K562 (cell line): ENCODE data around the gene SKAP2. TPM values are rescaled to one million over a fixed set of nuclear protein-coding genes. Genes with fewer than 3 reads are reported as not detected.

Experiments used
- ARID1B ChIP-seq: fragments of 450-650 bp; IDR thresholded peaks from 2 replicates; pipeline ENCODE4 v1.6.1; 2016; ENCODE audit warnings: antibody characterized with exemption, mild to moderate bottlenecking, inconsistent platforms
- CBX8 ChIP-seq: fragments of 200-600 bp; sonication (generic); IDR thresholded peaks from 2 replicates; pipeline ENCODE4 v1.6.1; 2012; ENCODE audit warnings: borderline replicate concordance, mixed run types, low read depth, mild to moderate bottlenecking, moderate library complexity, mixed read lengths, low read length, control low read depth, inconsistent platforms; ENCODE audit not compliant: poor library complexity, severe bottlenecking; ENCODE audit errors: extremely low read depth
- EHMT2 ChIP-seq: fragments of 450-650 bp; IDR thresholded peaks from 2 replicates; pipeline ENCODE4 v1.6.1; 2018; ENCODE audit warnings: antibody characterized with exemption
- ELF4 ChIP-seq: fragments of 450-650 bp; formaldehyde crosslinking; IDR thresholded peaks from 2 replicates; pipeline ENCODE4 v1.4.0; 2022; ENCODE audit warnings: missing genetic modification characterization
- EP400 ChIP-seq: fragments of 450-650 bp; IDR thresholded peaks from 2 replicates; pipeline ENCODE4 v1.6.1; 2017; ENCODE audit warnings: antibody characterized with exemption, mild to moderate bottlenecking, moderate library complexity
- GTF3C2 ChIP-seq: IDR thresholded peaks from 3 replicates; pipeline ENCODE4 v1.6.1; 2011; ENCODE audit warnings: borderline replicate concordance, mild to moderate bottlenecking, moderate library complexity; ENCODE audit not compliant: insufficient read length; ENCODE audit errors: extremely low read depth
- HNRNPK ChIP-seq: fragments of 200-400 bp; formaldehyde crosslinking; IDR thresholded peaks from one replicate; pipeline ENCODE4 v1.6.1; 2018; ENCODE audit warnings: mild to moderate bottlenecking, low read depth, low read length; ENCODE audit not compliant: poor library complexity, severe bottlenecking
- KLF13 ChIP-seq: fragments of 450-650 bp; IDR thresholded peaks from 2 replicates; pipeline ENCODE4 v1.6.1; 2016; ENCODE audit warnings: missing genetic modification characterization, low read depth, mild to moderate bottlenecking, missing compliant biosample characterization, moderate library complexity, borderline replicate concordance
- PHF21A ChIP-seq: fragments of 450-650 bp; IDR thresholded peaks from 2 replicates; pipeline ENCODE4 v1.6.1; 2017; ENCODE audit warnings: low read depth, borderline replicate concordance
- RBM15 ChIP-seq: fragments of 200-400 bp; formaldehyde crosslinking; IDR thresholded peaks from 2 replicates; pipeline ENCODE4 v1.6.1; 2018; ENCODE audit warnings: mild to moderate bottlenecking, low read length, moderate library complexity; ENCODE audit not compliant: insufficient read depth
- SMARCA5 ChIP-seq: fragments of 450-650 bp; IDR thresholded peaks from 2 replicates; pipeline ENCODE4 v1.6.1; 2016
- TAF7 ChIP-seq: fragments of 450-650 bp; IDR thresholded peaks from 2 replicates; pipeline ENCODE4 v1.6.1; 2016; ENCODE audit warnings: missing genetic modification characterization, missing compliant biosample characterization
- TCF7 ChIP-seq: sonication (generic); IDR thresholded peaks from 2 replicates; pipeline ENCODE4 v1.6.1; 2016; ENCODE audit warnings: antibody characterized with exemption, borderline replicate concordance
- THRB ChIP-seq: fragments of 450-650 bp; formaldehyde crosslinking; conservative IDR thresholded peaks from 2 replicates; pipeline ENCODE4 v1.4.0; 2022; ENCODE audit warnings: mild to moderate bottlenecking, missing genetic modification characterization
- ZBTB2 ChIP-seq: fragments of 450-650 bp; IDR thresholded peaks from 2 replicates; pipeline ENCODE4 v1.6.1; 2016; ENCODE audit warnings: antibody characterized with exemption
- ZNF232 ChIP-seq: sonication (generic); formaldehyde crosslinking; IDR thresholded peaks from 2 replicates; pipeline ENCODE4 v1.8.0; 2022; ENCODE audit warnings: mild to moderate bottlenecking, missing genetic modification reagents
- ZNF445 ChIP-seq: fragments of 250-450 bp; sonication (Bioruptor Pico); IDR thresholded peaks from 2 replicates; pipeline ENCODE4 v1.4.0; 2020; ENCODE audit warnings: low read depth, mild to moderate bottlenecking, moderate library complexity
- ZNF57 ChIP-seq: fragments of 450-650 bp; formaldehyde crosslinking; IDR thresholded peaks from 2 replicates; pipeline ENCODE4 v1.4.0; 2020; ENCODE audit warnings: mild to moderate bottlenecking, moderate library complexity
- ZNF655 ChIP-seq: fragments of 250-450 bp; sonication (Bioruptor Pico); IDR thresholded peaks from 2 replicates; pipeline ENCODE4 v1.5.0; 2021
- ZNF778 ChIP-seq: fragments of 450-650 bp; formaldehyde crosslinking; IDR thresholded peaks from 2 replicates; pipeline ENCODE4 v1.4.0; 2020; ENCODE audit warnings: mild to moderate bottlenecking, moderate library complexity
- ZNF780A ChIP-seq: fragments of 250-450 bp; sonication (Bioruptor Pico); IDR thresholded peaks from 2 replicates; pipeline ENCODE4 v1.5.0; 2021; ENCODE audit warnings: mild to moderate bottlenecking
- polyA plus RNA-seq, 8 experiments: library from polyadenylated mRNA; depleted of rRNA in 4 of 8; stranded (reverse) in 5 of 8; unstranded in 3 of 8; fragments of >200 nt; fragmentation: Nextera tagmentation in 2 of 8; fragmentation: Illumina TruSeq in 1 of 8; extraction: Ambion mirVana in 2 of 8; extraction: Trizol in 1 of 8; gene quantifications; 2 replicates each; pipeline versions ENCODE4 v1.2.1 to v1.2.3, GENCODE V29; 2011 to 2014; ENCODE audit warnings: inconsistent platforms in 1 of 8, missing spikeins in 1 of 8
- total RNA-seq, 7 experiments: library from RNA; depleted of rRNA in 6 of 7; stranded (reverse); fragments of >200 nt in 6 of 7; fragmentation: Illumina TruSeq in 2 of 7; extraction: Trizol in 2 of 7; gene quantifications; 2 replicates each; pipeline versions ENCODE4 v1.2.1 to v1.2.3, GENCODE V29; 2011 to 2021; ENCODE audit warnings: low replicate concordance in 1 of 7

SKAP2 gene
- total and polyA plus RNA-seq, 9 of the 15 experiments (the other 6 are each of a cell fraction or from before 2014, with no cell fraction given), result 4.2 to 11.7 (median 8.3) TPM

- peak; percentile 95 for TF ChIP-seq THRB
- peak; percentile 49; the same call in 1 of the 2 replicates for TF ChIP-seq ZBTB2
- TF ChIP-seq ZNF778 (CRISPR knock-in tag), result no peak
- TF ChIP-seq KLF13 (tag), result no peak
- peak; percentile 95 for TF ChIP-seq ELF4 (CRISPR knock-in tag)
- TF ChIP-seq HNRNPK, result no peak
- TF ChIP-seq SMARCA5, result peak; percentile 73
- no peak for TF ChIP-seq ZNF445 (CRISPR knock-in tag)
- no peak for TF ChIP-seq CBX8
- no peak for TF ChIP-seq ZNF655 (CRISPR knock-in tag)
- no peak for TF ChIP-seq TCF7
- no peak for TF ChIP-seq ZNF780A (CRISPR knock-in tag)
- peak; percentile 82 for TF ChIP-seq ARID1B
- TF ChIP-seq EP400, result peak; percentile 15; the same call in 1 of the 2 replicates
- no peak for TF ChIP-seq RBM15
- no peak for TF ChIP-seq GTF3C2
- peak; percentile 87 for TF ChIP-seq EHMT2
- 0 out of 2 replicates have a peak, but pooled peaks have one; percentile 20 for TF ChIP-seq TAF7 (tag)
- no peak for TF ChIP-seq ZNF232
- no peak for TF ChIP-seq ZNF57 (CRISPR knock-in tag)
- TF ChIP-seq PHF21A, result 0 out of 2 replicates have a peak, but pooled peaks have one; percentile 11
Measured at GRCh38 chr7:26863518-26864308, 677 bp downstream of the SKAP2 start (continued).
